Calu3 (cell line): ENCODE measurements around the gene IL1B. TPM values are rescaled to one million over a fixed set of nuclear protein-coding genes. Genes with fewer than 3 reads are reported as not detected.
A peak's percentile ranks its signal among the peaks of the same experiment; 100 is the strongest.

ENCODE experiments used
- BruUV-seq: library from RNA; stranded (reverse); fragments of 400-500 nt; replicated peaks from 2 replicates; lab custom pipeline; 2021; lab: Mats Ljungman, UMichigan
- CTCF ChIA-PET: fragments of 300-600 bp; sonication (Branson Sonifier 250); formaldehyde crosslinking; loops from one replicate; lab custom pipeline; 2022; ENCODE audit warnings: antibody characterized with exemption; lab: Charles Lee
- DNase-seq: peaks from one replicate; pipeline ENCODE4 v3.0.0; 2022
- H3K27ac Mint-ChIP-seq: one replicate; pipeline ENCODE4 v1.8.0; 2022; ENCODE audit warnings: mixed read lengths; ENCODE audit not compliant: unreplicated experiment
- H3K27me3 Mint-ChIP-seq: one replicate; pipeline ENCODE4 v1.8.0; 2022; ENCODE audit warnings: mixed read lengths; ENCODE audit not compliant: unreplicated experiment
- H3K36me3 Mint-ChIP-seq: one replicate; pipeline ENCODE4 v1.8.0; 2022; ENCODE audit warnings: mild to moderate bottlenecking, moderate library complexity, mixed read lengths; ENCODE audit not compliant: insufficient read depth, unreplicated experiment
- H3K4me1 Mint-ChIP-seq: one replicate; pipeline ENCODE4 v1.8.0; 2022; ENCODE audit warnings: mild to moderate bottlenecking, low read depth, mixed read lengths; ENCODE audit not compliant: unreplicated experiment
- H3K4me3 Mint-ChIP-seq: one replicate; pipeline ENCODE4 v1.8.0; 2022; ENCODE audit warnings: mild to moderate bottlenecking, low read depth, moderate library complexity, mixed read lengths; ENCODE audit not compliant: unreplicated experiment
- H3K9me3 Mint-ChIP-seq: one replicate; pipeline ENCODE4 v1.8.0; 2022; ENCODE audit warnings: low read depth, mixed read lengths; ENCODE audit not compliant: unreplicated experiment
- CTCF ChIP-seq: fragments of 200-600 bp; IDR thresholded peaks from one replicate; pipeline ENCODE4 v1.8.0; 2022; ENCODE audit warnings: antibody characterized with exemption; ENCODE audit not compliant: unreplicated experiment
- intact Hi-C: fragments of 100-400 bp; cut with micrococcal nuclease; formaldehyde crosslinking; loops from one replicate; pipeline ENCODE4 v1.10.0; 2022; ENCODE audit not compliant: unreplicated experiment
- total RNA-seq: library from RNA; stranded (reverse); gene quantifications from 2 replicates; pipeline ENCODE4 v1.2.3, GENCODE V29; 2022

The IL1B gene
- total RNA-seq, 1 experiment from 2014 or later = 15.5 TPM

DNA sequence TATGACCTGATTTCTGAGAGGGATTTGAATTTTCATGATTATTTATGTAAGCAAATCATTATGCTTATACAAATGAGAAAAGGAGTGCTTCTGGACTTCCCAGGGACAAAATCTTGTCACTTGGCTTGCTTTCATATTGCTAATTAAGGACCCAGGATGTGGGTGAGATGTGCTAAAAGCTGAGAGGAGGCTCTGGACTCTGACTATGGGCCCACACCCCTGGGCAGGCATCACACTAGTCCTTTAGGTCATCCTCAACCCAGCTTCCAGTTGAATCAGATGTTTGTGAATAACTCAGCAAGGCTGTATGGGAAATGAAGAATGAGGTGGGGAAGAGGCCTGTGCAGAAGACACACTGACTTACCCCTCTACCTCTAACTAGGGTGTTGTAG lies 11.9 kb downstream of the IL1B start:
- H3K4me3 Mint-ChIP-seq = peak overlapping the region; percentile 17
- H3K27ac Mint-ChIP-seq = peak overlapping the region; percentile 85
- CTCF ChIA-PET = no interaction called here
- BruUV-seq = no TSS peak
- DNase-seq = no peak
- H3K9me3 Mint-ChIP-seq = peaks cover 5% of the 10 kb centered on the region
- no peaks in the 10 kb centered on the region for H3K27me3 Mint-ChIP-seq
- intact Hi-C loops = no loop called here
- peaks cover 61% of the 10 kb centered on the region for H3K4me1 Mint-ChIP-seq
- peaks cover 21% of the 10 kb centered on the region for H3K36me3 Mint-ChIP-seq
- no peak for TF ChIP-seq CTCF

- Mint-ChIP-seq H3K4me1 (peaks cover 86% of the 10 kb centered on the region), H3K27me3 (no peaks in the 10 kb centered on the region), H3K9me3 (peaks cover 2% of the 10 kb centered on the region), H3K27ac (no peak overlapping the region), H3K36me3 (peaks cover 21% of the 10 kb centered on the region), H3K4me3 (no peak overlapping the region)
- no TSS peak for BruUV-seq
- CTCF ChIA-PET = no interaction called here
- TF ChIP-seq CTCF = no peak
- intact Hi-C loops = no loop called here
- no peak for DNase-seq
Measured at GRCh38 chr2:112821682-112822081, 14.9 kb downstream of the IL1B start.

GRCh38 chr2:112821142-112821541 lies 15.4 kb downstream of the IL1B start:
- no peak for DNase-seq
- intact Hi-C loops = no loop called here
- Mint-ChIP-seq H3K9me3 (peaks cover 2% of the 10 kb centered on the region), H3K4me3 (no peak overlapping the region), H3K4me1 (peaks cover 88% of the 10 kb centered on the region), H3K27me3 (no peaks in the 10 kb centered on the region), H3K36me3 (peaks cover 21% of the 10 kb centered on the region), H3K27ac (no peak overlapping the region)
- no TSS peak for BruUV-seq
- CTCF ChIA-PET = no interaction called here
- TF ChIP-seq CTCF = no peak

DNA sequence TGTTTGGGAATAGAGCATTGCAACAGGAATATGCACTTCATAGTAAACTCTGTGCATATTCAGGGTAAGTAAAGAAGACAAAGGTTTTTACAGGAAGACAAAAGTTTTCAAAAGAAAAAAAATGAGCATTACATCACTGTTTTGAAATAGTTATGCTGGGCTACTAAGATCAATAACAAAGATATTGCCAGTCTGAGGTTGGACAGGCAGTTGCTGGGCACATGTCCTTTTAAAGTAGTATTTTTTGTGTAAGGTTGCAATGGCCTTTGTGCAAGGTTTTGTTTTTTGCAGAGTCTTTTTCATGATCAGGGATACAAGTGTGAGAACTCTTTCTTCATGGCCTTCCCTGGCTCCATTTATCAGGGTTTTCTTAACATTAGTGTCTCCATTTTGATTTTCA lies 16.2 kb downstream of the IL1B start:
- no TSS peak for BruUV-seq
- Mint-ChIP-seq H3K9me3 (peaks cover 2% of the 10 kb centered on the region), H3K27me3 (no peaks in the 10 kb centered on the region), H3K36me3 (peaks cover 19% of the 10 kb centered on the region), H3K4me3 (no peak overlapping the region), H3K27ac (no peak overlapping the region), H3K4me1 (peaks cover 80% of the 10 kb centered on the region)
- no peak for TF ChIP-seq CTCF
- no peak for DNase-seq
- CTCF ChIA-PET = no interaction called here
- intact Hi-C loops = no loop called here

DNA sequence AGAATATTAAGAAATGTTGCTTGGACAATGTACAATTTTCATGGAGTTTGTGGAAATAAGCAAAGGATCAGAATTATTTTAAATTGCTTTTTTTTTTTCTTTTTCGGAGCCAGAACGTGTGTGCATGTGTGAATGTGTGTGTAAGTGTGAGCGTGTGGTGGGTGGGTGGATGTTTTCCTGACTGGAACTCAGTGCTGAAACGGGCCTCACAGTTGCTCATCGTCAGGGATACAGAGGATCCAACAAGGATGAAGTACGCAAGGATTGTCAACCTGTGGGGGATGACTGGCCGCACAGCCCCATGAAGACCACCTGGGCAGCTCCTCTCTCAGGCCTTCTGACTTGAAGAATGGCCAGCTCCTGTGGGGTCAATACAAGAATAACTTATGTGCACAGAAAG lies 17.5 kb downstream of the IL1B start:
- peak overlapping the region; percentile 42 for H3K27ac Mint-ChIP-seq
- no peaks in the 10 kb centered on the region for H3K27me3 Mint-ChIP-seq
- H3K36me3 Mint-ChIP-seq = peaks cover 11% of the 10 kb centered on the region
- no peak overlapping the region for H3K4me3 Mint-ChIP-seq
- no peak for DNase-seq
- no TSS peak for BruUV-seq
- H3K4me1 Mint-ChIP-seq = peaks cover 73% of the 10 kb centered on the region
- no peak for TF ChIP-seq CTCF
- peaks cover 2% of the 10 kb centered on the region for H3K9me3 Mint-ChIP-seq
- CTCF ChIA-PET = no interaction called here
- intact Hi-C loops = no loop called here
